ENCODE data around the gene FOXA2.
"Not testable (repeated sequence)": the region's sequence is repeated elsewhere in the genome, so short reads cannot be mapped to it uniquely, and the experiment has no call there.

DNA sequence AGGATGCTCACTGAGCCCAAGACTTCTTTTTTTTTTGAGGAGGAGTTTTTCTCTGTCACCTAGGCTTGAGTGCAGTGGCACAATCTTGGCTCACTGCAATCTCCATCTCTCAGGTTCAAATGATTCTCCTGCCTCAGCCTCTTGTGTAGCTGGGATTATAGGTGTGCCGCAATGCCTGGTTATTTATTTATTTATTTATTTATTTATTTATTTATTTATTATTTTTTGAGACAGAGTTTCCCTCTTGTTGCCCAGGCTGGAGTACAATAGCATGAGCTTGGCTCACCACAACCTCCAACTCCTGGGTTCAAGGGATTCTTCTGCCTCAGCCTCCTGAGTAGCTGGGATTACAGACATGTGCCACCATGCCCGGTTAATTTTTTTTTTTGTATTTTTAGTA lies 14.9 kb upstream of the FOXA2 start:
- TF ChIP-seq, protein P1, sequence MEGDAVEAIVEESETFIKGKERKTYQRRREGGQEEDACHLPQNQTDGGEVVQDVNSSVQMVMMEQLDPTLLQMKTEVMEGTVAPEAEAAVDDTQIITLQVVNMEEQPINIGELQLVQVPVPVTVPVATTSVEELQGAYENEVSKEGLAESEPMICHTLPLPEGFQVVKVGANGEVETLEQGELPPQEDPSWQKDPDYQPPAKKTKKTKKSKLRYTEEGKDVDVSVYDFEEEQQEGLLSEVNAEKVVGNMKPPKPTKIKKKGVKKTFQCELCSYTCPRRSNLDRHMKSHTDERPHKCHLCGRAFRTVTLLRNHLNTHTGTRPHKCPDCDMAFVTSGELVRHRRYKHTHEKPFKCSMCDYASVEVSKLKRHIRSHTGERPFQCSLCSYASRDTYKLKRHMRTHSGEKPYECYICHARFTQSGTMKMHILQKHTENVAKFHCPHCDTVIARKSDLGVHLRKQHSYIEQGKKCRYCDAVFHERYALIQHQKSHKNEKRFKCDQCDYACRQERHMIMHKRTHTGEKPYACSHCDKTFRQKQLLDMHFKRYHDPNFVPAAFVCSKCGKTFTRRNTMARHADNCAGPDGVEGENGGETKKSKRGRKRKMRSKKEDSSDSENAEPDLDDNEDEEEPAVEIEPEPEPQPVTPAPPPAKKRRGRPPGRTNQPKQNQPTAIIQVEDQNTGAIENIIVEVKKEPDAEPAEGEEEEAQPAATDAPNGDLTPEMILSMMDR (IDR thresholded peaks at IDR 0.05), result not testable (repeated sequence)
- not testable (repeated sequence) for TF ChIP-seq POLR2A, EP300 (IDR thresholded peaks at IDR 0.05)
